Iris pigment epithelial cell (primary cell): Measurements from ENCODE around the gene HDAC10.
"Not testable (repeated sequence)": the region's sequence is repeated elsewhere in the genome, so short reads cannot be mapped to it uniquely, and the experiment has no call there.

Experiments
- DNase-seq: peaks from one replicate; pipeline ENCODE4 v3.0.0-alpha.2; 2011; ENCODE audit warnings: low read depth

Gene HDAC10

GRCh38 chr22:50216684-50217520 lies 34.2 kb downstream of the HDAC10 start:
- DNase-seq = no peak

DNA sequence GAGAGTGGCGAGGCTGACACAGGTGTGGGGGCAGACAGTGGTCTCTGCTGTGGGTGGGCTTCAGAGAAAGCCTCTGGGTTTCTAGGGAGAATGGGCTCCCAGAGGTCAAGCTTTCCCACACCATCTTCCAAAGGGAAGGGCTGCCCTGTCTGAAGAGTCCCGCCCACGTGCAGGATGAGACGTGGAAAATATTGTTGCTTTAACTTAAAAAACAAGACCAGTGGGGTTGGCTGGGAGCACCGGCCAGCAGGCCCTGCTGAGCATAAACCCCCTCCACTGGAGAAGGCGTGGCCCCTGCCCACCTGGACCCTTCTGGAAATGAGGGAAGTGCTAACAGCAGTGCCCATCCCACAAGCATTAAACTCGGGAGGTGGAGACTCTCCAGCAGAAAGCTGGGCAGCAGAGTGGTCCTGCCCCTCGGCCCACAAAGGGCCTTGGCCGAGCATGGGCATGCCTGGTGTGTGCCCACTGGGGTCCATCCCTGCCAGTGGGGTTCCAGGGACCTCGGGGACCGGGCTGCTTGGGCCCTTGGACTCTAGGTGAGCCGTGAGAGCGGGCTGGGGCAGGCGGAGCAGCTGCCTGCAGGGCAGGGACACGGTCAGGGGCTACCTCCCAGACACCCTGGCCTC lies 34.9 kb downstream of the HDAC10 start:
- DNase-seq = no peak

DNA sequence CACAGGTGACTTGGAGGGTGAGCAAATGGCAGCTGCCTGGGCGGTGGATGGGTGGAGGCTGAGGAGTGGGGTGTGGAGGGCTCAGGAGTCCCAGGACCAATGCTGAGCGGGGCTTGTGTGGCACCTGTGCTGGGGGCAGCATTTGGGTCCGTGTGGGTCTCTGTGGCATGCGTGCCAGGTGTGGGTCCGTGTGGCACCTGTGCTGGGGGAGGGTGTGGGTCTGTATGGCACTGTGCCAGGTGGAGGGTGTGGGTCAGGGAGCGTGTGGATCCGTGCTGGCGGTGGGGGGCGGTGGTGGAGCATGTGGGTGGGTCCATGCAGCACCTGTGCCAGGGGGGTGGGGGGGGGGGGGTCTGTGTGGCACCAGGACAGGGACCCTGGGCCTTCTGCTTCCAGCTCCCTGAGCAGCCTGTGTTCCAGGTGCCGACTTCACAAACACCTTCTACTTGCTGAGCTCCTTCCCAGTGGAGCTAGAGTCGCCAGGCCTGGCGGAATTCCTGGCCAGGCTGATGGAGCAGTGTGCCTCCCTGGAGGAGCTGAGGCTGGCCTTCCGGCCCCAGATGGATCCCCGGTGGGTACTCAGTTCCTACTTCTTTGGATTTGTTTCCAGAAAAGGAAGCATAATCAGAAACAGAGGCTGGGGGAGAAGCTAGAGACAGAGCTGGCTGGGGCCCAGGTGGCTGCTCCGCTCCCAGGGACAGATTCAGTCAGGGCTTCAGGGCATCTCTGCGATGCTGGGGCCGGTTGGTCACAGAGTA lies 35.6 kb downstream of the HDAC10 start:
- DNase-seq = no peak

DNA sequence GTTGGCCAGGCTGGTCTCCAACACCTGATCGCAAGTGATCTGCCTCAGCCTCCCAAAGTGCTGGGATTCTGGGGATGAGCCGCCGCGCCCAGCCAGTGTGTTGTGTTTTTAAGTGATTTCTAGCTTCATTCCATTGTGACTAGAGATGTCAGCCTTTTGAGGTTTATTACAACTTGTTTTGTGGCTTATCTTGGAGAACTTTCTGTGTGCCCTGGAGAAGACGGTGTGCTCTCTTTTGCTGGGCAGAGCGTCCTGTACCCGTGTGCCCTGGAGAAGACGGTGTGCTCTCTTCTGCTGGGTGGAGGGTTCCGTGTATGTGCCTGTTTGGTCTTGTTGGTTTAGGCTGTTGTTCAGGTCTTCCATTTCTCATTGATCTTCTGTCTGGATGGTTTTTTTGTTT lies 37.8 kb downstream of the HDAC10 start:
- no peak for DNase-seq

- DNase-seq = no peak
Measured at GRCh38 chr22:50211147-50211546, 39.9 kb downstream of the HDAC10 start.

DNA sequence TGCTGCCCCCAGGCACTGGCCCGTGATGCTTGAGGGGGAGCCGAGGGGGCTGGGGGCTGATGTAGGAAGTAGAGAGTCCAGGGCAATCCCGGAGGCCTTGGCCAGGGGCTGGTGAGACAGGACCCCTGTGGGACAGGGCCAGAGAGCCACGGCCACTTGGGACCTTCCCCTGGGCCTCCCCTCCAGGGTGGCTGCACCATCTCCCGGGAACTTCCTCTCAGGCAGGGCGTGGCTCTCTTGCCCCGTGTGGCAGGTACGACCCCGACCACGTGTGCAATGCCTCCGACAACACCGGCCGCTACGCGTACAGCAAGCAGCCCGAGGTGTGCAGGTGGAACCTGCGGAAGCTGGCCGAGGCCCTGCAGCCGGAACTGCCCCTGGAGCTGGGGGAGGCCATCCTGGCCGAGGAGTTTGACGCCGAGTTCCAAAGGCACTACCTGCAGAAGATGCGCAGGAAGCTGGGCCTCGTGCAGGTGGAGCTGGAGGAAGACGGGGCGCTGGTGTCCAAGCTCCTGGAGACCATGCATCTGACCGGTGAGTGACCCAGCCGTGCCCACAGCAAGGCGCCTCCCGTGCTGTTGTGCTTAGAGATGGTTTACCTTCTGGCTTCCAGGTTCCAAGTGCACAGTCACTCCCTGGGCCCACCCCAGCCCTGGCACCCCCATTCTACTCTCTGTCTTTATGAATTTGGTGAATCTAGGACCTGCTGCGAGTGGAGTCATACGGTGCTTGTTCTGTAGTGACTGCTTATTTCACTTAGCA lies 40.5 kb downstream of the HDAC10 start:
- no peak for DNase-seq

DNA sequence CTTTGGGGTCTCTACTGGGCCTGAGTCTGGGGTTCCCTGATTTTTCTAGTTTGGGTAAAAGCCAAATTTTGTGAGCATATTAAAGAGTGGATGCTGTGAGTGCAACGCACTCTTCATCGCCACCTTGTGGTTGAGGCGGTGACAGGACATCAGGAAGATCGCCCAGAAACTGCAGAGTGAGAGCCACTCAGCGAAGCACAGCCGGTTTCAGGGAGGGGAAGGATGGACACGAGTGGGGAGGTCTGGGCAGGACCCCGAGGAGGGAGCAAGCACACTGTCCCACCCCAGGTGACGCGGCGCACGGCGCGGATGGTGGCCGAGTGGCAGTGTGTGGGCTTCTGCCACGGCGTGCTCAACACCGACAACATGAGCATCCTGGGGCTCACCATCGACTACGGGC lies 41.2 kb downstream of the HDAC10 start:
- peak; percentile 59 for DNase-seq

DNA sequence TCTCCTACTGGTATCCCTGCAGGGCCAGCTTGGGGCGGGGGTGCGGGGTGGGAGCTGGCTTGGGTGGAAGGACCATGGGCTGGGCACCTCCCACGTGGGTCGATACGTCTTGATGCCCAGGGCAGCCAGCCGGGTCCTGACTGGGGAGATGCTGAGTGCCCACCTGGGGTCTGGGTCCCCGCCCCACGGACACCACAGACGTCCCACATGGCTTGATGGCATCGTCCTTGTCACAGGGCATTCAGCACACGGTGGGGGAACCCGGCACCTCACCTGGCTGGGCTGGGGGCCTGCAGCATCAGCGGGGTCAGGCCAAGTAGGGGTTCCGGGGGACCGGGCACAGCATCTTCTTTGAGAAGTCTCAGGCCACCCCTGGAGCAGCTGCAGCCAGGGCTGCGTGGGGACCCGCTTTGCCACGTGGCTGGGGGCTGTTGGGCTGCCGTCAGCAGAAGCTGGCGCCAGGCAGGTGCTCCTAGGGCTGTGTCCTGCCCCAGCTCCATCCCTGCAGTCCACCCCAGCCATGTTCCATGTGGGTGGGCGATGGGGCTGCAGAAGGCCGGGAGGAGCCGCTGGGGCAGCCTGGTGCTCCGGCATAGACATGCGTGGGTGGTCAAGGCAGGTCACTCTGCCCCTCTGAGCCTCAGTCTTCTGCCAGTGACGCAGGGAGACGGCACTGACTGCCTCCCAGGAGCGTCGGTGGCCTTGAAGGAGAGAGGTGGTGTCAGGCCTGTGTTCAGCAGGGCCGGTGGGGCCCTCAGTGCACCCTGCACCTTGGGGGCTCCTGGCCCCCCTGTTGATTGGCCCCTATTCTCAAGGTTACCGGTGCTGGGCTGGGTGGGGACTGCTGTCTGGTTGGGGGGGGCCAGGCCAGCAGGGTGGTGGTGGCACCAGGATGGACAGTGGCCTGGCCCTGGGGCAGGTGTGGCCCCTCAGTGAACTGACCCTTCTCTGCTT lies 41.8 kb downstream of the HDAC10 start:
- DNase-seq = no peak

DNA sequence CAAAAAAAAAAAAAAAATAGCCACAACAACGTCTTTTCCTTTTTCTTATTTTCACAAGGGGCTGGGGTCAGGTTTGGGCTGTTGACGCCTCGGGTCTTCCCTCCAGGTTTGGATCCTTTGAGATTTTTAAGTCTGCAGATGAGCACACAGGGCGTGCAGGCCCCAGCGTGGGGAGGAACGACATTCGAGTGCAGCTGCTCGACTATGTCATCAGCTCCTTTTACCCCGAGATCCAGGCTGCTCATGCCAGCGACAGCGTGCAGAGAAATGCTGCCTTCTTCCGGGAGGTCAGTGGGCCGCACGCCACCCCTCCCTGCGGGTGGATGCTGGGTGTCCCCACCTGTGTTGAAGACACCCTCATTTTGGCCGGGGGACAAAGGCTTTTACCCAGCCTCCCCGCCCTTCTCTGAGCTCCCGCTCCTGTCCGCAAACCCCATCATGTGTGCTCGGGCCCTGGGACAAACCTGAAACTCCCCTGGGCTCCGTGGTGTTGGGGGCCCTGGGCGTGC lies 42.6 kb downstream of the HDAC10 start:
- no peak for DNase-seq

GRCh38 chr22:50207383-50208140 lies 43.5 kb downstream of the HDAC10 start:
- DNase-seq = no peak

- peak; percentile 38 for DNase-seq
Measured at GRCh38 chr22:50206599-50206998, 44.5 kb downstream of the HDAC10 start.

- no peak for DNase-seq
Measured at GRCh38 chr22:50205781-50206569, 45.1 kb downstream of the HDAC10 start.

- DNase-seq = not testable (repeated sequence)
Measured at GRCh38 chr22:50204998-50205397, 46.1 kb downstream of the HDAC10 start.

DNA sequence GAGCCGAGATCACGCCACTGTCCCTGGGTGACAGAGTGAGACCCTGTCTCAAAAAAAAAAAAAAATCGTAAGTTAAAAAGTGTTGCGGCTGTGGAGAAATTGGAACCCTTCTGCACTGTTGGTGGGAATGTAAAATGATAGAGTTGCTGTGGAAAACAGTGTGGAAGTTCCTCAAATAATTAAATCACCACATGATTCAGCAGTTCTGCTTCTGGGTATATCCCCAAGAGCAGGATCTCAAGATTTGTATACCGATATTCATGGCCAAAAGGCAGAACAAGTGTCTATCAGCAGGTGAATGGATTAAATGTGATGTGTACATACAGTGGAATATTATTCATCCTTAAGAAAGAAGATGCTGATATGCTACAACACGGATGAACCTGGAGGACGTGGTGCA lies 46.5 kb downstream of the HDAC10 start:
- DNase-seq = no peak

- DNase-seq = no peak
Measured at GRCh38 chr22:50203288-50203687, 47.8 kb downstream of the HDAC10 start.

DNA sequence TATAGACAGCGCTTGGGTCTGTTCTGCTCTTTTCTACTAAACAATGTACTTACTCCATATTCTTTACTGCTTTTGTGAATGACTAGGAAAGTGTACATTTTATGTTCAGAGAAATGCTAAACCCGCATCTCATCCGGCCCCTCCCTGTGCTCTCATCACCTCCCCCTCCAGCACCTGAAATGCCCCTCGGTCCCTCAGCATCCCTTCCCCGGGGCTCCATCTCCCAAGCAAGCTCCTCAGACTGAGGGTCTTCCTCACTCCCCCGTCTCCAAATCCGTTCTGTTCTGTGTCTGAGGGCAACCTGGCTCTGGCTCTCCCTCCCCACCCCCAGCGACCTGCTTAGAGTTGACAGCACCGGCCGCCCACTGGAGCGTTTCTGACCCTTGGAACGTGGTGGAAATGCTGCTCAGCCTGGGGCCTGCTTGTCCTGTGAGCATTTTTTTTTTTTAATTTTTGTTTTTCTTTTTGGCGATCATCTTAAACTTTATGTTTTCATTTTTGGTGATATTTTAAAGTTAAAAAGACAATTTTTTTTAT lies 48.9 kb downstream of the HDAC10 start:
- no peak for DNase-seq

GRCh38 chr22:50201191-50202129 lies 49.6 kb downstream of the HDAC10 start:
- DNase-seq = no peak
